Measurements from ENCODE around the gene SENP1.

SENP1 gene

GRCh38 chr12:48036818-48037217 lies 69.1 kb downstream of the SENP1 start:
- no peak for DNase-seq (ENCODE audit: low read depth)

GRCh38 chr12:48034835-48035805 lies 70.8 kb downstream of the SENP1 start:
- no peak for DNase-seq (ENCODE audit: low read depth)

- no peak for DNase-seq (ENCODE audit: low read depth)
Observed at GRCh38 chr12:48033451-48033850, 72.4 kb downstream of the SENP1 start.

GRCh38 chr12:48032597-48032996 lies 73.3 kb downstream of the SENP1 start:
- no peak for DNase-seq (ENCODE audit: low read depth)

GRCh38 chr12:48031135-48031960 lies 74.5 kb downstream of the SENP1 start:
- DNase-seq (ENCODE audit: low read depth), result no peak

- no peak for DNase-seq (ENCODE audit: low read depth)
Observed at GRCh38 chr12:48030173-48030650, 75.7 kb downstream of the SENP1 start.

- DNase-seq (ENCODE audit: low read depth), result no peak
Observed at GRCh38 chr12:48029491-48030172, 76.2 kb downstream of the SENP1 start.

- no peak for DNase-seq (ENCODE audit: low read depth)
Observed at GRCh38 chr12:48028541-48029431, 77.1 kb downstream of the SENP1 start.

GRCh38 chr12:48027183-48028002 lies 78.5 kb downstream of the SENP1 start:
- DNase-seq (ENCODE audit: low read depth), result no peak

- no peak for DNase-seq (ENCODE audit: low read depth)
Observed at GRCh38 chr12:48026060-48026827, 79.6 kb downstream of the SENP1 start.

GRCh38 chr12:48025281-48025680 lies 80.6 kb downstream of the SENP1 start:
- DNase-seq (ENCODE audit: low read depth), result no peak

- no peak for DNase-seq (ENCODE audit: low read depth)
Observed at GRCh38 chr12:48024735-48025134, 81.1 kb downstream of the SENP1 start.

- no peak for DNase-seq (ENCODE audit: low read depth)
Observed at GRCh38 chr12:48023386-48023785, 82.5 kb downstream of the SENP1 start.

- DNase-seq (ENCODE audit: low read depth), result no peak
Observed at GRCh38 chr12:48022676-48023385, 83.0 kb downstream of the SENP1 start.

GRCh38 chr12:48022180-48022521 lies 83.7 kb downstream of the SENP1 start:
- DNase-seq (ENCODE audit: low read depth), result no peak

GRCh38 chr12:48021485-48022179 lies 84.2 kb downstream of the SENP1 start:
- no peak for DNase-seq (ENCODE audit: low read depth)

- DNase-seq (ENCODE audit: low read depth), result no peak
Observed at GRCh38 chr12:48019639-48020265, 86.1 kb downstream of the SENP1 start.

- DNase-seq (ENCODE audit: low read depth), result no peak
Observed at GRCh38 chr12:48018618-48018995, 87.3 kb downstream of the SENP1 start.

All from activated T-cell treated with anti-CD3 and anti-CD28 coated beads for 1 hour (primary cell).